ENCODE results near the gene NFIA.

NFIA gene

GRCh38 chr1:61094677-61095469, 12.5 kb downstream of the NFIA start:
- Histone ChIP-seq H3K27me3 (ENCODE audit: control insufficient read depth, insufficient read depth, low read length) (no peaks in the 10 kb centered on the region), H3K27ac (ENCODE audit: low read length) (no peak overlapping the region), H3K4me3 (ENCODE audit: low read length) (no peak overlapping the region), H3K9me3 (ENCODE audit: control insufficient read depth, insufficient read depth, low read length) (no peaks in the 10 kb centered on the region), H3K4me1 (ENCODE audit: control insufficient read depth, insufficient read depth, low read length) (no peaks in the 10 kb centered on the region), H3K36me3 (ENCODE audit: control insufficient read depth, insufficient read depth, low read length) (no peaks in the 10 kb centered on the region)
- DNase-seq (ENCODE audit: low read depth, low spot score): no peak
- WGBS (ENCODE audit: insufficient coverage, insufficient read length): no CpG with 5 or more reads among the region's 4 CpGs

- WGBS (ENCODE audit: insufficient coverage, insufficient read length): no CpG with 5 or more reads among the region's 2 CpGs
- no peaks in the 10 kb centered on the region for H3K9me3 ChIP-seq (ENCODE audit: control insufficient read depth, insufficient read depth, low read length)
- H3K27me3 ChIP-seq (ENCODE audit: control insufficient read depth, insufficient read depth, low read length): no peaks in the 10 kb centered on the region
- no peak overlapping the region for H3K27ac ChIP-seq (ENCODE audit: low read length)
- no peaks in the 10 kb centered on the region for H3K4me1 ChIP-seq (ENCODE audit: control insufficient read depth, insufficient read depth, low read length)
- no peak overlapping the region for H3K4me3 ChIP-seq (ENCODE audit: low read length)
- no peaks in the 10 kb centered on the region for H3K36me3 ChIP-seq (ENCODE audit: control insufficient read depth, insufficient read depth, low read length)
- DNase-seq (ENCODE audit: low read depth, low spot score): no peak
These were observed 13.1 kb downstream of the NFIA start for GRCh38 chr1:61095470-61095812.

GRCh38 chr1:61097317-61097716, 15.0 kb downstream of the NFIA start:
- no peak overlapping the region for H3K27ac ChIP-seq (ENCODE audit: low read length)
- no peaks in the 10 kb centered on the region for H3K27me3 ChIP-seq (ENCODE audit: control insufficient read depth, insufficient read depth, low read length)
- DNase-seq (ENCODE audit: low read depth, low spot score): no peak
- WGBS (ENCODE audit: insufficient coverage, insufficient read length): no CpG with 5 or more reads among the region's 1 CpG
- H3K9me3 ChIP-seq (ENCODE audit: control insufficient read depth, insufficient read depth, low read length): no peaks in the 10 kb centered on the region
- no peaks in the 10 kb centered on the region for H3K36me3 ChIP-seq (ENCODE audit: control insufficient read depth, insufficient read depth, low read length)
- no peak overlapping the region for H3K4me3 ChIP-seq (ENCODE audit: low read length)
- no peaks in the 10 kb centered on the region for H3K4me1 ChIP-seq (ENCODE audit: control insufficient read depth, insufficient read depth, low read length)

DNA sequence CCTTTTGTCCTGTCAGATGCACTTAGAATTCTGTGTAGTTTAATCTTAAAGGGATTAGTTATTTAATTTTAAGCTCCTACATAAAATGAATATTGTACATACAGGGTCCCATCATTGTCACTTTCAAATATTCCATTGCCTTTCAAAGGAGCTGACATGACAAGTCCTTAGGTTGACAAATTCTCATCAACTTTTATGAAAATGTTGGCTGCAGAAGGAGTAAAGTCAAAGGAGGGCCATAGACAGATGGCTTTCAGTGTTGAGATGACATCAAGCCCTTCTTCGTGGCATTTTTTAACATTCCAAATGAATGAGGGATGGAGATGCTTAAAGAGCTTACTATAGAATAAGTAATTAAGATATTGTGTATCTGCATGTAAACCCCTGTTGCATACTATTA, 15.4 kb downstream of the NFIA start:
- Histone ChIP-seq H3K4me1 (ENCODE audit: control insufficient read depth, insufficient read depth, low read length) (no peaks in the 10 kb centered on the region), H3K27me3 (ENCODE audit: control insufficient read depth, insufficient read depth, low read length) (no peaks in the 10 kb centered on the region), H3K36me3 (ENCODE audit: control insufficient read depth, insufficient read depth, low read length) (no peaks in the 10 kb centered on the region), H3K9me3 (ENCODE audit: control insufficient read depth, insufficient read depth, low read length) (no peaks in the 10 kb centered on the region), H3K27ac (ENCODE audit: low read length) (no peak overlapping the region), H3K4me3 (ENCODE audit: low read length) (no peak overlapping the region)
- no CpG with 5 or more reads among the region's 1 CpG for WGBS (ENCODE audit: insufficient coverage, insufficient read length)
- DNase-seq (ENCODE audit: low read depth, low spot score): no peak

GRCh38 chr1:61098333-61098732, 16.0 kb downstream of the NFIA start:
- DNase-seq (ENCODE audit: low read depth, low spot score): no peak
- H3K4me1 ChIP-seq (ENCODE audit: control insufficient read depth, insufficient read depth, low read length): no peaks in the 10 kb centered on the region
- no CpG with 5 or more reads among the region's 3 CpGs for WGBS (ENCODE audit: insufficient coverage, insufficient read length)

GRCh38 chr1:61098906-61099437, 16.6 kb downstream of the NFIA start:
- no peak overlapping the region for H3K27ac ChIP-seq (ENCODE audit: low read length)
- no peak overlapping the region for H3K4me3 ChIP-seq (ENCODE audit: low read length)
- WGBS (ENCODE audit: insufficient coverage, insufficient read length): no CpG with 5 or more reads among the region's 4 CpGs
- no peak for DNase-seq (ENCODE audit: low read depth, low spot score)
- H3K4me1 ChIP-seq (ENCODE audit: control insufficient read depth, insufficient read depth, low read length): no peaks in the 10 kb centered on the region
- H3K27me3 ChIP-seq (ENCODE audit: control insufficient read depth, insufficient read depth, low read length): no peaks in the 10 kb centered on the region
- H3K9me3 ChIP-seq (ENCODE audit: control insufficient read depth, insufficient read depth, low read length): no peaks in the 10 kb centered on the region
- H3K36me3 ChIP-seq (ENCODE audit: control insufficient read depth, insufficient read depth, low read length): no peaks in the 10 kb centered on the region

More at GRCh38 chr1:61098333-61098732, 16.0 kb downstream of the NFIA start:
- H3K4me3 ChIP-seq (ENCODE audit: low read length): no peak overlapping the region
- H3K27me3 ChIP-seq (ENCODE audit: control insufficient read depth, insufficient read depth, low read length): no peaks in the 10 kb centered on the region
- H3K9me3 ChIP-seq (ENCODE audit: control insufficient read depth, insufficient read depth, low read length): no peaks in the 10 kb centered on the region
- H3K36me3 ChIP-seq (ENCODE audit: control insufficient read depth, insufficient read depth, low read length): no peaks in the 10 kb centered on the region
- H3K27ac ChIP-seq (ENCODE audit: low read length): no peak overlapping the region

DNA sequence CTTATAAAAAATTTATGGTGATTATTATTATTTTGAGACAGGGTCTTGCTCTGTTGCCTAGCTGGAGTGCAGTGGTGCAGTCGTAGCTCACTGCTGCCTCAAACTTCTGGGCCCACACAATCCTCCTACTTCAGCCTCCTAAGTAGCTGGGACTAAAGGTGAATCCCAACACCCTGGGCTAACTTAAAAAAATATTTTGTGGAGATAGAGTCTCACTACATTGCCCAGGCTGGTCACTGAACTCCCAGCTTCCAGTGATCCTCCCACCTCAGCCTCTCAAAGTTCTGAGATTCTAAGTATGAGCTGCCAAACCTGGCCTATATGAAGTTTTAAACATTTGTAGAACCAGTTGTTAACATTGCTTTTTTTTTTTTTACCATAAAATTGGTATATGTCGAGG, 18.2 kb downstream of the NFIA start:
- H3K9me3 ChIP-seq (ENCODE audit: control insufficient read depth, insufficient read depth, low read length): no peaks in the 10 kb centered on the region
- H3K27ac ChIP-seq (ENCODE audit: low read length): no peak overlapping the region
- no peaks in the 10 kb centered on the region for H3K4me1 ChIP-seq (ENCODE audit: control insufficient read depth, insufficient read depth, low read length)
- no CpG with 5 or more reads among the region's 2 CpGs for WGBS (ENCODE audit: insufficient coverage, insufficient read length)
- H3K4me3 ChIP-seq (ENCODE audit: low read length): no peak overlapping the region
- no peaks in the 10 kb centered on the region for H3K27me3 ChIP-seq (ENCODE audit: control insufficient read depth, insufficient read depth, low read length)
- no peak for DNase-seq (ENCODE audit: low read depth, low spot score)
- H3K36me3 ChIP-seq (ENCODE audit: control insufficient read depth, insufficient read depth, low read length): no peaks in the 10 kb centered on the region

DNA sequence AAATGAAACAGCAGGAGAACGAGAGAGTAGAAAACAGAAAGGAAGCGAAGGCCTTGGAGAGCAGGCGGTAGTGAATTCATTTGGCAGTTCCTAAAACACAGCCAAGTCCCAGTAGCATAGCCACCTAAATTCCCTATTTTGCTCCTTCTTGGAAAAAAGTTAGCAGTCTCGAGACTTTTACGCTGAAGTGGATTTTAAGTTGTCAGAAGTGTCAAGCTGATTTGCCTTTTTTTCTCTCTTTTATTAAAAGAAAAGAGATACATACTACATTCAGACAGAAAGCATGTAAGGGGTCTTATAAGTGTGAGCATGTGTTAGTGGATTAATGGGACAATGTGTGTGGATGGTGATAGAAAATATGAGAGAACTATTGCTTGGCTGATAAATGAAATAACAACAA, 19.2 kb downstream of the NFIA start:
- no peaks in the 10 kb centered on the region for H3K9me3 ChIP-seq (ENCODE audit: control insufficient read depth, insufficient read depth, low read length)
- no peaks in the 10 kb centered on the region for H3K36me3 ChIP-seq (ENCODE audit: control insufficient read depth, insufficient read depth, low read length)
- DNase-seq (ENCODE audit: low read depth, low spot score): no peak
- no peak overlapping the region for H3K27ac ChIP-seq (ENCODE audit: low read length)
- no CpG with 5 or more reads among the region's 5 CpGs for WGBS (ENCODE audit: insufficient coverage, insufficient read length)
- no peaks in the 10 kb centered on the region for H3K27me3 ChIP-seq (ENCODE audit: control insufficient read depth, insufficient read depth, low read length)
- no peaks in the 10 kb centered on the region for H3K4me1 ChIP-seq (ENCODE audit: control insufficient read depth, insufficient read depth, low read length)
- H3K4me3 ChIP-seq (ENCODE audit: low read length): no peak overlapping the region

GRCh38 chr1:61102041-61102440, 19.7 kb downstream of the NFIA start:
- H3K4me3 ChIP-seq (ENCODE audit: low read length): no peak overlapping the region
- H3K27ac ChIP-seq (ENCODE audit: low read length): no peak overlapping the region
- no peaks in the 10 kb centered on the region for H3K36me3 ChIP-seq (ENCODE audit: control insufficient read depth, insufficient read depth, low read length)
- WGBS (ENCODE audit: insufficient coverage, insufficient read length): no CpG with 5 or more reads among the region's 1 CpG
- DNase-seq (ENCODE audit: low read depth, low spot score): no peak
- H3K27me3 ChIP-seq (ENCODE audit: control insufficient read depth, insufficient read depth, low read length): no peaks in the 10 kb centered on the region
- no peaks in the 10 kb centered on the region for H3K4me1 ChIP-seq (ENCODE audit: control insufficient read depth, insufficient read depth, low read length)
- H3K9me3 ChIP-seq (ENCODE audit: control insufficient read depth, insufficient read depth, low read length): no peaks in the 10 kb centered on the region

DNA sequence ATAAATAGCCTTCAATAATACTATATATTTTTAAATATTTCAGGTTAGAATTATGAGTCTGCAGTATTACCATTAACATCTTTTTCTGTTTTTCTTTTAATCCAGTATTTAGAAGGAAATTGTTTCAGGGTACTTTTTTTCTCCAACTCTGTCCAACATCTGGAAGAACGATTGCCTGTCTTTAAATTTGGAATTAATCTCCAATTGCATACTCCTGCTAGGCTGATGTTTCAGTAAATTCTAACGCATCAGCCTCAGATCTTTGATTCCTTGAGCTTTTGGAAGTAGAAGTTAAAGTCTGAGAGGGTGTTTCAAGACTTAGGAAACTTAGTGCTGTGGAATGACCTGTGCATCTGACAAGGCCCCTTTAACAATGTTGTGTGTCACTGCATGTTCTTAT, 20.3 kb downstream of the NFIA start:
- Histone ChIP-seq H3K27me3 (ENCODE audit: control insufficient read depth, insufficient read depth, low read length) (no peaks in the 10 kb centered on the region), H3K36me3 (ENCODE audit: control insufficient read depth, insufficient read depth, low read length) (no peaks in the 10 kb centered on the region), H3K4me1 (ENCODE audit: control insufficient read depth, insufficient read depth, low read length) (no peaks in the 10 kb centered on the region), H3K27ac (ENCODE audit: low read length) (no peak overlapping the region), H3K4me3 (ENCODE audit: low read length) (no peak overlapping the region), H3K9me3 (ENCODE audit: control insufficient read depth, insufficient read depth, low read length) (no peaks in the 10 kb centered on the region)
- WGBS (ENCODE audit: insufficient coverage, insufficient read length): no CpG with 5 or more reads among the region's 2 CpGs
- DNase-seq (ENCODE audit: low read depth, low spot score): no peak

GRCh38 chr1:61104220-61104671, 21.9 kb downstream of the NFIA start:
- DNase-seq (ENCODE audit: low read depth, low spot score): no peak
- Histone ChIP-seq H3K4me1 (ENCODE audit: control insufficient read depth, insufficient read depth, low read length) (no peaks in the 10 kb centered on the region), H3K9me3 (ENCODE audit: control insufficient read depth, insufficient read depth, low read length) (no peaks in the 10 kb centered on the region), H3K27me3 (ENCODE audit: control insufficient read depth, insufficient read depth, low read length) (no peaks in the 10 kb centered on the region), H3K36me3 (ENCODE audit: control insufficient read depth, insufficient read depth, low read length) (no peaks in the 10 kb centered on the region), H3K4me3 (ENCODE audit: low read length) (no peak overlapping the region), H3K27ac (ENCODE audit: low read length) (no peak overlapping the region)
- WGBS (ENCODE audit: insufficient coverage, insufficient read length): no CpG with 5 or more reads among the region's 3 CpGs
